Heart right ventricle (tissue), 16 donors: ENCODE data around the gene ACTR1B. TPM values are rescaled to one million over a fixed set of nuclear protein-coding genes. Genes with fewer than 3 reads are reported as not detected.

Experiments used
- ATAC-seq, 8 donors: fragments of 200-7000 bp; cut with Tn5 transposase; one replicate each; pipeline ENCODE4 v1.9.1; 2020; ENCODE audit warnings: mild to moderate bottlenecking in 8 of 8, moderate library complexity in 8 of 8, moderate number of reproducible peaks in 1 of 8
- DNase-seq, 2 donors: peaks; one replicate each; pipeline ENCODE4 v3.0.0-alpha.2; 2020
- H3K27ac ChIP-seq, 10 donors: fragments of 200-600 bp; sonication (generic) in 2 of 10; one replicate each; pipeline versions ENCODE4 v1.5.0 to v1.8.0; 2020 to 2022; ENCODE audit warnings: mild to moderate bottlenecking in 3 of 10
- H3K27me3 ChIP-seq, 7 donors: fragments of 200-600 bp; one replicate each; pipeline ENCODE4 v1.8.0; 2021 to 2022; ENCODE audit warnings: mild to moderate bottlenecking in 2 of 7
- H3K36me3 ChIP-seq, 9 donors: fragments of 200-600 bp; sonication (generic) in 1 of 9; one replicate each; pipeline versions ENCODE4 v1.5.0 to v1.8.0; 2020 to 2022; ENCODE audit warnings: mild to moderate bottlenecking in 2 of 9
- H3K4me1 ChIP-seq, 9 donors: fragments of 200-600 bp; sonication (generic) in 1 of 9; one replicate each; pipeline versions ENCODE4 v1.5.0 to v1.8.0; 2020 to 2022; ENCODE audit warnings: mild to moderate bottlenecking in 4 of 9
- H3K4me3 ChIP-seq, 10 donors: fragments of 200-600 bp; sonication (generic) in 2 of 10; one replicate each; pipeline versions ENCODE4 v1.5.0 to v1.8.0; 2020 to 2022; ENCODE audit warnings: mild to moderate bottlenecking in 7 of 10, moderate library complexity in 2 of 10
- H3K9me3 ChIP-seq, 11 donors: fragments of 200-600 bp in 10 of 11; sonication (generic) in 2 of 11; one replicate each; pipeline versions ENCODE4 v1.5.0 to v1.8.0; 2013 to 2022; ENCODE audit warnings: mild to moderate bottlenecking in 2 of 11, control low read depth in 1 of 11, moderate library complexity in 1 of 11
- CTCF ChIP-seq, 9 donors: fragments of 200-600 bp; sonication (generic) in 2 of 9; IDR thresholded peaks; one replicate each; pipeline versions ENCODE4 v1.5.0 to v1.8.0; 2021 to 2022; ENCODE audit warnings: antibody characterized with exemption in 9 of 9, mild to moderate bottlenecking in 5 of 9, moderate library complexity in 1 of 9
- WGBS, 2 donors: extraction: QIAGEN DNeasy Blood & Tissue Kit; methylation state at CpG; one replicate each; pipeline ENCODE4 v1.1.7; 2013; ENCODE audit warnings: inconsistent platforms in 1 of 2; 5-methylcytosine and 5-hydroxymethylcytosine counted together
- intact Hi-C, 10 donors: fragments of 100-400 bp; cut with DNase I; formaldehyde crosslinking; loops; one replicate each; pipeline versions ENCODE4 v1.11.1 to v1.14.2; 2022
- polyA plus RNA-seq, 2 donors: library from polyadenylated mRNA; stranded (reverse); fragments of 200-250 nt; gene quantifications; one replicate each; pipeline ENCODE4 v1.2.3, GENCODE V29; 2013
- total RNA-seq, 10 donors: library from RNA; stranded (reverse); fragmentation: NEBNext Ultra II Directional in 3 of 10; extraction: Animal tissue kit (Norgen Biotek cat#: 25700) in 3 of 10; gene quantifications; one replicate each; pipeline versions ENCODE4 v1.2.1 to v1.2.4, GENCODE V29; 2021 to 2023
- donor health status: Arrhythmogenic right ventricular cardiomyopathy.
- donor health status: ischemic (EF 13 %, LVEDD 7.1; RV severe dilation, severe dysfunction).
- donor health status: healthy with polysubstance abuse.
- donor health status: DM: no; HTN: yes; CAD: no.
- donor health status: DM: no; HTN: no; CAD: no.
- donor health status: ischemic (EF 25% LVEDD 6.9; RV normal size, moderate dysfunction).
- donor health status: ischemic (EF 25% LVEDD 5.7; RV mildly dilated, moderate dysfunction).
- donor health status: healthy.
- donor health status: DM: yes; HTN: yes; CAD: no.
- donor health status: Ischemic cardiomyopathy.
- donor health status: ischemic (EF 35%, LVEDD 5.7; RV mildly dilated, moderate dysfunction).
- donor health status: nonischemic (EF 11% LVEDD 7.7; RV severe dilation, severe dysfunction).
- donor health status: DM: yes; HTN: yes; CAD: no.
- donor health status: PGD.
- donor health status: ischemic (EF 29% LVEDD 5.4; RV normal size, mild dysfunction).
- donor health status: nonischemic (EF 23%, LVEDD 6.1; RV moderate dilation, normal function).

ACTR1B gene
- total and polyA plus RNA-seq, 12 donors: 43.4 to 87.5 (median 71.4) TPM

DNA sequence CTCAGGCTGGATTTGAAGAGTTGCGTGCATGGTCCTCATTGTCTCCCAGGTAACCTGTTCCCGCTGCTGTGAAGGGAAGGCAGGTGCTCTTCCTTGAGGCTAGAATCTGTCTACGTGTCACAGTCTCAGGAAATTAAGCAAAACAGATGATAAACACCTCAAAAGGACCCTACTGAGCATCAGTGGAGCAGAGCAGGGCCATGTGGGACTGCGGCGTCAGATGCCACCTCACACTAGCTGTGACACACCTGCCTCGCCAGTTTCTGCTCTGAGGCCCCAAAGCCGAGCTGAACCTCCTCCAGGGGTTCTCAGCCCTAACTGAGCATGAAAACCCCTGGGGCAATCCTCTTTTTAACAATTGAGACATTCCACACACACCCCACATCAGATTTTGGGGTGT is 7.7 kb upstream of the ACTR1B start:
- intact Hi-C loops: no loop called here
- no peak for ATAC-seq
- H3K4me1 ChIP-seq: no peaks in the 10 kb centered on the region
- no peaks in the 10 kb centered on the region for H3K9me3 ChIP-seq
- no peak for TF ChIP-seq CTCF (IDR thresholded peaks at IDR 0.05)
- H3K4me3 ChIP-seq: no peak overlapping the region
- peaks cover 0 to 5% (median 0%) of the 10 kb centered on the region in 9 donors for H3K36me3 ChIP-seq
- no peak for DNase-seq
- 96 to 97% methylated on average over 7 of the region's 7 CpGs for WGBS, 2 donors
- no peaks in the 10 kb centered on the region for H3K27me3 ChIP-seq
- H3K27ac ChIP-seq: no peak overlapping the region

- ATAC-seq (no peak), DNase-seq (no peak)
- intact Hi-C loops: no loop called here
- Histone ChIP-seq H3K36me3 (peaks cover 0 to 5% (median 0%) of the 10 kb centered on the region in 9 donors), H3K9me3 (no peaks in the 10 kb centered on the region), H3K27me3 (no peaks in the 10 kb centered on the region), H3K27ac (no peak overlapping the region), H3K4me3 (no peak overlapping the region), H3K4me1 (no peaks in the 10 kb centered on the region)
- no peak for TF ChIP-seq CTCF (IDR thresholded peaks at IDR 0.05)
- 100% methylated on average over 1 of the region's 1 CpG for WGBS, 2 donors
Observed at GRCh38 chr2:97670471-97670870, 6.6 kb upstream of the ACTR1B start.

- Histone ChIP-seq H3K4me3 (no peak within 1 kb of the TSS), H3K27me3 (no peaks in the 10 kb centered on the region), H3K36me3 (peaks cover 0 to 5% (median 0%) of the 10 kb centered on the region in 9 donors), H3K4me1 (peaks cover 0 to 8% (median 6%) of the 10 kb centered on the region in 9 donors), H3K27ac (no peak within 1 kb of the TSS), H3K9me3 (no peaks in the 10 kb centered on the region)
- intact Hi-C loops: no loop called here
- 89 to 91% methylated on average over 6 of the region's 6 CpGs for WGBS, 2 donors
- no peak for ATAC-seq
- DNase-seq: no peak
- no peak for TF ChIP-seq CTCF (IDR thresholded peaks at IDR 0.05)
Observed at GRCh38 chr2:97669448-97669847, 5.6 kb upstream of the ACTR1B start, which contains the start of gene C2orf92. Gene C2orf92 (plus strand): TSS chr2:97669713. CDS start chr2:97669789, 76 bp downstream.

- Histone ChIP-seq H3K4me3 (peak overlapping the region; percentile 30 to 87 (median 68)), H3K4me1 (peaks cover 0 to 38% (median 31%) of the 10 kb centered on the region in 9 donors), H3K27me3 (no peaks in the 10 kb centered on the region), H3K27ac (peak overlapping the region; percentile 84 to 100 (median 96)), H3K9me3 (no peaks in the 10 kb centered on the region), H3K36me3 (peaks cover 0 to 12% (median 0%) of the 10 kb centered on the region in 9 donors)
- ATAC-seq (no peak), DNase-seq (no peak)
- WGBS, 2 donors: 5 to 7% methylated on average over 21 of the region's 21 CpGs
- intact Hi-C loops: loop anchor here in 2 of 10 donors (1.0 to 2.0 kb wide), 4 partner anchors 19 to 74 kb away; no protein-coding TSS in a partner anchor
- TF ChIP-seq CTCF (IDR thresholded peaks at IDR 0.05): no peak
Observed at GRCh38 chr2:97664636-97664970, 759 bp upstream of the ACTR1B start.
